Measurements from ENCODE around the gene MACROD2. TPM values are rescaled to one million over a fixed set of nuclear protein-coding genes. Genes with fewer than 3 reads are reported as not detected.

MACROD2 gene
- total RNA-seq, 1 experiment from 2014 or later: 1.6 TPM

DNA sequence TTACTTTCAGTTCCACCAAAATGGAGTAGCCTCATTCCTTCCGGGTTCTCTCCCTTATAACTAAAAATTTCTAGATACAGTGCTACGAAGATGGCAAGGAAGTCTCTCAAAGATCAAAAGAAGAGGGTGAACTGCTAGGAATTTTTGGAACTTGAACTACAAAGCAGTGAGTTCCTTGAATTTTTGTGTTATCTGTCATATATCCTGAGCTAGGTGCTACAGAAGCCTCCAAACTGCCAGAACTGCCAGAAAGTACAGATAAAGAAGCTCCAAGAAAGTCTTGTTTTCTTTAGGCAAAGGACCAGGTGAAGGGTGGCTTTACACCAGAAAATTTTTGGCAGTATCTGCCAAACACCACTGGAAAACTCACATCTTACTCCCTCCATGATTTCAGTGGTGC is 560.9 kb downstream of the MACROD2 start:
- no peaks in the 10 kb centered on the region for H3K4me1 Mint-ChIP-seq
- no peak overlapping the region for H3K27ac Mint-ChIP-seq
- H3K18ac ChIP-seq (ENCODE audit: insufficient read length, low read depth, low read length): no peak overlapping the region
- no peaks in the 10 kb centered on the region for H3K79me2 ChIP-seq (ENCODE audit: insufficient read depth, low read length)
- no peak overlapping the region for H3K27ac ChIP-seq (ENCODE audit: insufficient read length, low read depth, low read length)
- DNase-seq: no peak
- no peak overlapping the region for H3T11ph ChIP-seq (ENCODE audit: low read length)
- H3K9ac ChIP-seq (ENCODE audit: extremely low read depth, insufficient read length, low read length): no peak overlapping the region
- no peaks in the 10 kb centered on the region for H3K79me1 ChIP-seq (ENCODE audit: insufficient read depth, low read depth, low read length, poor library complexity, severe bottlenecking)
- no peak overlapping the region for H3K23ac ChIP-seq (ENCODE audit: insufficient read length, low read depth, low read length)
- H4K8ac ChIP-seq (replicated peaks; ENCODE audit: insufficient read length, low read depth, low read length): no peak overlapping the region
- H3K14ac ChIP-seq (ENCODE audit: insufficient read depth, low read length): no peak overlapping the region
- no peaks in the 10 kb centered on the region for H3K9me3 ChIP-seq (ENCODE audit: control insufficient read depth, low read depth, low read length)
- no peak overlapping the region for H3K4me2 ChIP-seq (ENCODE audit: insufficient read depth, insufficient read length, low read length)
- H4K20me1 ChIP-seq (ENCODE audit: control insufficient read depth, insufficient read depth, insufficient read length): no peaks in the 10 kb centered on the region
- H3K27me3 ChIP-seq (ENCODE audit: insufficient read depth, low read length): no peaks in the 10 kb centered on the region
- H3K27me3 Mint-ChIP-seq (ENCODE audit: low read depth): no peaks in the 10 kb centered on the region
- H2BK15ac ChIP-seq (ENCODE audit: low read depth, low read length): no peak overlapping the region
- TF ChIP-seq CTCF (conservative IDR thresholded peaks at IDR 0.05): no peak
- no peak overlapping the region for H2BK12ac ChIP-seq (ENCODE audit: insufficient read length, low read depth, low read length)
- H2AFZ ChIP-seq (ENCODE audit: low read length): no peak overlapping the region
- H2AK5ac ChIP-seq (ENCODE audit: insufficient read length, low read length): no peak overlapping the region
- no peak overlapping the region for H3K4ac ChIP-seq (ENCODE audit: low read depth, low read length)
- H3K4me1 ChIP-seq (ENCODE audit: insufficient read depth, low read length): no peaks in the 10 kb centered on the region
- no peaks in the 10 kb centered on the region for H3K9me3 Mint-ChIP-seq
- no peak overlapping the region for H2BK5ac ChIP-seq (ENCODE audit: insufficient read length, low read length)
- WGBS (ENCODE audit: extremely low coverage, insufficient read length, low lambda C conversion rate): no CpG with 5 or more reads among the region's 2 CpGs
- H3K23me2 ChIP-seq (ENCODE audit: insufficient read length, low read depth, low read length, poor library complexity, severe bottlenecking): no peaks in the 10 kb centered on the region
- no peak overlapping the region for H2BK20ac ChIP-seq (ENCODE audit: low read depth, low read length, poor library complexity, severe bottlenecking)
- H2BK120ac ChIP-seq (ENCODE audit: low read depth, low read length, poor library complexity, severe bottlenecking): no peak overlapping the region
- no peak overlapping the region for H3K4me3 Mint-ChIP-seq
- H3K56ac ChIP-seq (ENCODE audit: insufficient read length, low read depth, low read length): no peak overlapping the region
- no peak overlapping the region for H4K5ac ChIP-seq (ENCODE audit: insufficient read length, low read depth, low read length)
- no peak overlapping the region for H4K91ac ChIP-seq (ENCODE audit: insufficient read length, low read depth, low read length)
- H3K36me3 Mint-ChIP-seq (ENCODE audit: insufficient read depth in 1 of 3, low read depth in 3 of 3): no peaks in the 10 kb centered on the region

All from H9 (cell line).